Glutamatergic neuron (in vitro differentiated cells): ENCODE data around the gene MTG2. TPM values are rescaled to one million over a fixed set of nuclear protein-coding genes. Genes with fewer than 3 reads are reported as not detected.

Experiments
- DNase-seq: peaks from one replicate; pipeline ENCODE4 v3.0.0; 2022
- H3K27ac Mint-ChIP-seq: one replicate; pipeline ENCODE4 v1.8.0; 2020; ENCODE audit warnings: mild to moderate bottlenecking, mixed read lengths, inconsistent platforms; ENCODE audit not compliant: unreplicated experiment
- H3K27me3 Mint-ChIP-seq: one replicate; pipeline ENCODE4 v1.8.0; 2020; ENCODE audit warnings: mild to moderate bottlenecking, moderate library complexity, mixed read lengths, inconsistent platforms; ENCODE audit not compliant: unreplicated experiment
- H3K36me3 Mint-ChIP-seq: one replicate; pipeline ENCODE4 v1.8.0; 2020; ENCODE audit warnings: mild to moderate bottlenecking, mixed read lengths, inconsistent platforms; ENCODE audit not compliant: unreplicated experiment
- H3K4me1 Mint-ChIP-seq: one replicate; pipeline ENCODE4 v1.8.0; 2020; ENCODE audit warnings: mild to moderate bottlenecking, low read depth, mixed read lengths, inconsistent platforms; ENCODE audit not compliant: unreplicated experiment
- H3K4me3 Mint-ChIP-seq: one replicate; pipeline ENCODE4 v1.8.0; 2020; ENCODE audit warnings: mild to moderate bottlenecking, mixed read lengths, inconsistent platforms; ENCODE audit not compliant: unreplicated experiment
- H3K9me3 Mint-ChIP-seq: one replicate; pipeline ENCODE4 v1.8.0; 2020; ENCODE audit warnings: mild to moderate bottlenecking, moderate library complexity, mixed read lengths, inconsistent platforms; ENCODE audit not compliant: unreplicated experiment
- CTCF ChIP-seq: fragments of 200-600 bp; sonication (generic); IDR thresholded peaks from one replicate; pipeline ENCODE4 v1.5.0; 2021; ENCODE audit not compliant: partially characterized antibody, unreplicated experiment
- total RNA-seq: library from RNA; stranded (reverse); fragmentation: NEBNext Ultra II Directional; extraction: Animal tissue kit (Norgen Biotek cat#: 25700); gene quantifications from one replicate; pipeline ENCODE4 v1.2.1, GENCODE V29; 2021; ENCODE audit not compliant: unreplicated experiment

The MTG2 gene
- total RNA-seq, 1 donor from 2014 or later: 27.1 TPM

GRCh38 chr20:62243106-62243505 is 60.3 kb downstream of the MTG2 start:
- peaks cover 7% of the 10 kb centered on the region for H3K4me1 Mint-ChIP-seq
- no peaks in the 10 kb centered on the region for H3K36me3 Mint-ChIP-seq
- no peak for DNase-seq
- no peak overlapping the region for H3K27ac Mint-ChIP-seq
- no peak for TF ChIP-seq CTCF
- no peak overlapping the region for H3K4me3 Mint-ChIP-seq
- H3K9me3 Mint-ChIP-seq: peaks cover 1% of the 10 kb centered on the region
- peaks cover 3% of the 10 kb centered on the region for H3K27me3 Mint-ChIP-seq

- H3K4me3 Mint-ChIP-seq: no peak overlapping the region
- no peak for TF ChIP-seq CTCF
- no peak for DNase-seq
- no peak overlapping the region for H3K27ac Mint-ChIP-seq
- H3K9me3 Mint-ChIP-seq: peaks cover 2% of the 10 kb centered on the region
- H3K36me3 Mint-ChIP-seq: no peaks in the 10 kb centered on the region
- peaks cover 7% of the 10 kb centered on the region for H3K4me1 Mint-ChIP-seq
- H3K27me3 Mint-ChIP-seq: peaks cover 3% of the 10 kb centered on the region
These were observed 61.2 kb downstream of the MTG2 start for GRCh38 chr20:62243906-62244515.

GRCh38 chr20:62244644-62245108 is 61.8 kb downstream of the MTG2 start:
- no peak for TF ChIP-seq CTCF
- Mint-ChIP-seq H3K9me3 (peaks cover 5% of the 10 kb centered on the region), H3K36me3 (no peaks in the 10 kb centered on the region), H3K4me1 (peaks cover 7% of the 10 kb centered on the region), H3K4me3 (no peak overlapping the region), H3K27me3 (peaks cover 3% of the 10 kb centered on the region), H3K27ac (no peak overlapping the region)
- DNase-seq: no peak

GRCh38 chr20:62245911-62246280 is 63.1 kb downstream of the MTG2 start:
- H3K4me3 Mint-ChIP-seq: no peak overlapping the region

GRCh38 chr20:62246431-62246830 is 63.6 kb downstream of the MTG2 start:
- no peak overlapping the region for H3K27ac Mint-ChIP-seq
- TF ChIP-seq CTCF: no peak
- no peak for DNase-seq
- H3K4me1 Mint-ChIP-seq: peaks cover 12% of the 10 kb centered on the region
- no peak overlapping the region for H3K4me3 Mint-ChIP-seq
- H3K27me3 Mint-ChIP-seq: peaks cover 2% of the 10 kb centered on the region
- peaks cover 5% of the 10 kb centered on the region for H3K9me3 Mint-ChIP-seq
- no peaks in the 10 kb centered on the region for H3K36me3 Mint-ChIP-seq

More at GRCh38 chr20:62245911-62246280, 63.1 kb downstream of the MTG2 start:
- no peaks in the 10 kb centered on the region for H3K36me3 Mint-ChIP-seq
- H3K27me3 Mint-ChIP-seq: peaks cover 3% of the 10 kb centered on the region
- H3K4me1 Mint-ChIP-seq: peaks cover 12% of the 10 kb centered on the region
- no peak overlapping the region for H3K27ac Mint-ChIP-seq
- no peak for TF ChIP-seq CTCF
- DNase-seq: no peak
- H3K9me3 Mint-ChIP-seq: peaks cover 5% of the 10 kb centered on the region
